Fibroblast of lung (primary cell): ENCODE data around the gene LIMA1. TPM values are rescaled to one million over a fixed set of nuclear protein-coding genes. Genes with fewer than 3 reads are reported as not detected.

Source experiments
- DNase-seq, 2 donors: peaks; one replicate each; pipeline versions ENCODE4 v3.0.0 to v3.0.0-alpha.2; 2010; ENCODE audit warnings: low read depth in 2 of 2
- H2AFZ ChIP-seq: 2 replicates; pipeline ENCODE4 v1.5.1; 2012; ENCODE audit warnings: low read length, control low read depth, inconsistent platforms
- H3K27ac ChIP-seq: 2 replicates; pipeline ENCODE4 v1.5.1; 2011; ENCODE audit warnings: low read length, control low read depth; ENCODE audit not compliant: insufficient read depth
- H3K27me3 ChIP-seq: 2 replicates; pipeline ENCODE4 v1.5.1; 2011; ENCODE audit warnings: mild to moderate bottlenecking, low read length; ENCODE audit not compliant: control insufficient read depth, insufficient read depth
- H3K36me3 ChIP-seq: 2 replicates; pipeline ENCODE4 v1.5.1; 2011; ENCODE audit warnings: low read length; ENCODE audit not compliant: control insufficient read depth, insufficient read depth
- H3K4me1 ChIP-seq: 2 replicates; pipeline ENCODE4 v1.5.1; 2011; ENCODE audit warnings: low read length; ENCODE audit not compliant: control insufficient read depth, insufficient read depth; ENCODE audit errors: extremely low read depth
- H3K4me2 ChIP-seq: 2 replicates; pipeline ENCODE4 v1.5.1; 2011; ENCODE audit warnings: low read length, control low read depth; ENCODE audit not compliant: insufficient read depth; ENCODE audit errors: extremely low read depth
- H3K4me3 ChIP-seq, 4 experiments: fragments of 200-600 bp in 1 of 4; sonication (generic) in 1 of 4; replicated peaks in 1 of 4; 2 replicates each; pipeline ENCODE4 v1.5.1; 2011 to 2016; ENCODE audit warnings: low read length in 4 of 4, low read depth in 3 of 4, mild to moderate bottlenecking in 3 of 4, control low read depth in 2 of 4, inconsistent platforms in 1 of 4, mixed read lengths in 1 of 4; ENCODE audit not compliant: insufficient read depth in 1 of 4; ENCODE audit errors: control extremely low read depth in 1 of 4
- H3K79me2 ChIP-seq: 2 replicates; pipeline ENCODE4 v1.5.1; 2012; ENCODE audit warnings: mild to moderate bottlenecking, low read length, inconsistent platforms; ENCODE audit not compliant: control insufficient read depth, insufficient read depth
- H3K9ac ChIP-seq: 2 replicates; pipeline ENCODE4 v1.5.1; 2011; ENCODE audit warnings: mild to moderate bottlenecking, low read length, control low read depth; ENCODE audit not compliant: insufficient read depth
- H3K9me3 ChIP-seq: 2 replicates; pipeline ENCODE4 v1.5.1; 2012; ENCODE audit warnings: low read depth, low read length; ENCODE audit not compliant: control insufficient read depth, insufficient read depth
- H4K20me1 ChIP-seq: 2 replicates; pipeline ENCODE4 v1.5.1; 2011; ENCODE audit warnings: low read length; ENCODE audit not compliant: control insufficient read depth, insufficient read depth; ENCODE audit errors: extremely low read depth
- CTCF ChIP-seq, 2 donors: IDR thresholded peaks in 1 of 2; conservative IDR thresholded peaks in 1 of 2; 1 replicate in 1 of 2; 2 replicates in 1 of 2; pipeline ENCODE4 v1.5.1; 2011 to 2012; ENCODE audit warnings: low read length in 2 of 2, control low read depth in 1 of 2, inconsistent platforms in 1 of 2, low read depth in 1 of 2, mild to moderate bottlenecking in 1 of 2
- EZH2 ChIP-seq: IDR thresholded peaks from 2 replicates; pipeline ENCODE4 v1.5.1; 2012; ENCODE audit warnings: low read length, control low read depth, mild to moderate bottlenecking; ENCODE audit errors: missing control alignments
- polyA plus RNA-seq, 2 donors: library from polyadenylated mRNA; depleted of rRNA in 1 of 2; stranded (reverse) in 1 of 2; unstranded in 1 of 2; fragments of >200 nt; gene quantifications; 2 replicates each; pipeline ENCODE4 v1.2.1, GENCODE V29; 2011 to 2012; ENCODE audit warnings: missing spikeins in 1 of 2
- total RNA-seq: library from RNA; depleted of rRNA; stranded (reverse); fragments of >200 nt; gene quantifications from 2 replicates; pipeline ENCODE4 v1.2.1, GENCODE V29; 2014

Gene LIMA1
- total and polyA plus RNA-seq, 2 donors (not counting 1 experiment from before 2014, with no cell fraction given) = 171 to 308 TPM

- Histone ChIP-seq H3K79me2 (peaks cover under 1% of the 10 kb centered on the region), H3K36me3 (peaks cover 11% of the 10 kb centered on the region), H4K20me1 (no peaks in the 10 kb centered on the region), H3K9ac (no peak overlapping the region), H3K4me3 (no peak overlapping the region), H3K9me3 (no peaks in the 10 kb centered on the region), H3K27ac (no peak overlapping the region), H3K4me1 (peaks cover 7% of the 10 kb centered on the region), H3K27me3 (no peaks in the 10 kb centered on the region), H2AFZ (no peak overlapping the region), H3K4me2 (no peak overlapping the region)
- TF ChIP-seq CTCF (conservative IDR thresholded peaks at IDR 0.05 in 1 of 2, IDR thresholded peaks at IDR 0.05 in 1 of 2; ENCODE audit: low read depth in 1 of 2, low read length in 2 of 2) (no peak), EZH2 (no peak)
- DNase-seq = peak in 1 of 2 donors; percentile 51
These were observed 86.0 kb downstream of the LIMA1 start for GRCh38 chr12:50197297-50197727.

- H3K9me3 ChIP-seq = no peaks in the 10 kb centered on the region
- H3K27ac ChIP-seq = no peak overlapping the region
- peaks cover 2% of the 10 kb centered on the region for H3K4me1 ChIP-seq
- no peak overlapping the region for H3K4me2 ChIP-seq
- H3K79me2 ChIP-seq = peaks cover 2% of the 10 kb centered on the region
- no peak overlapping the region for H3K4me3 ChIP-seq
- no peaks in the 10 kb centered on the region for H3K27me3 ChIP-seq
- H2AFZ ChIP-seq = no peak overlapping the region
- no peak overlapping the region for H3K9ac ChIP-seq
- DNase-seq = no peak
- H3K36me3 ChIP-seq = peaks cover 13% of the 10 kb centered on the region
- no peak for TF ChIP-seq CTCF (conservative IDR thresholded peaks at IDR 0.05 in 1 of 2, IDR thresholded peaks at IDR 0.05 in 1 of 2; ENCODE audit: low read depth in 1 of 2, low read length in 2 of 2)
- no peak for TF ChIP-seq EZH2
- H4K20me1 ChIP-seq = no peaks in the 10 kb centered on the region
These were observed 86.8 kb downstream of the LIMA1 start for GRCh38 chr12:50196537-50196936.

GRCh38 chr12:50195832-50196231 lies 87.5 kb downstream of the LIMA1 start:
- no peak overlapping the region for H3K9ac ChIP-seq
- no peaks in the 10 kb centered on the region for H3K9me3 ChIP-seq
- no peak for DNase-seq
- H3K4me3 ChIP-seq = no peak overlapping the region
- H3K27me3 ChIP-seq = no peaks in the 10 kb centered on the region
- H3K79me2 ChIP-seq = peaks cover 2% of the 10 kb centered on the region
- no peak for TF ChIP-seq CTCF (conservative IDR thresholded peaks at IDR 0.05 in 1 of 2, IDR thresholded peaks at IDR 0.05 in 1 of 2; ENCODE audit: low read depth in 1 of 2, low read length in 2 of 2)
- no peak for TF ChIP-seq EZH2
- H3K36me3 ChIP-seq = peaks cover 13% of the 10 kb centered on the region
- H3K4me2 ChIP-seq = no peak overlapping the region
- no peak overlapping the region for H2AFZ ChIP-seq
- no peaks in the 10 kb centered on the region for H4K20me1 ChIP-seq
- peaks cover 2% of the 10 kb centered on the region for H3K4me1 ChIP-seq
- no peak overlapping the region for H3K27ac ChIP-seq
